CD4-positive, alpha-beta T cell treated with Interferon alpha-2 for 1 hour (primary cell): ENCODE data around the gene APBB1.

Experiments used
- DNase-seq, 2 donors: peaks; one replicate each; pipeline ENCODE4 v3.0.0-alpha.2; 2020 to 2022

Gene APBB1

DNA sequence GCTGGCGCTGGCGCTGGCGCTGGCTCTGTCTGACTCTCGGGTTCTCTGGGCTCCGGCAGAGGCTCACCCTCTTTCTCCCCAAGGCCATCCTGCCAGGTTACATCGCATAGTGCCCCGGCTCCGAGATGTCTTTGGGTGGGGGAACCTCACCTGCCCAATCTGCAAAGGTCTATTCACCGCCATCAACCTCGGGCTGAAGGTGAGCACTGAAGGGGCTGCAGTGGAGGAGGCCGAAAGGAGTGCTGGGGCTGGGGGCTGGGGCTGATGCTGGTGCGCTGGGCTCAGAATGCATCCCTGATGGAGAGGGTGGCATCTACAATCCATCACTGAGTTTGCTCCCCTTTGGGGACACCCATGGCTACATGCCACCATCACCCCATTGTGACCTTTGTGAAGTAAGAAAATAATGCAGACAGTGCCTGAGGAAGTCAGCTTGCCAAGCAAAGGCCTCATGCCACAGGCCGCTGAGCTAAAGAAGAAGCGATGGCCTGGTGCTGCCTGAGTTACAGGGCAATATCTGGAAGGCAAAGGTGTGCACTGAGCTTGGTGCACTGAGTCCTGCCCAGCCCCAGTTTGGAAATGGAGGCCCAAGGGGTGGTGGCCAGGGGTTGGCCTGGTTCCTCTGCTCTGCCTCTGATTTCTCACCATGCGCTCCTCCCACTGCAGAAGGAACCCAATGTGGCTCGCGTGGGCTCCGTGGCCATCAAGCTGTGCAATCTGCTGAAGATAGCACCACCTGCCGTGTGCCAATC lies 28.0 kb downstream of the APBB1 start:
- peak in 1 of 2 donors; percentile 20 for DNase-seq

DNA sequence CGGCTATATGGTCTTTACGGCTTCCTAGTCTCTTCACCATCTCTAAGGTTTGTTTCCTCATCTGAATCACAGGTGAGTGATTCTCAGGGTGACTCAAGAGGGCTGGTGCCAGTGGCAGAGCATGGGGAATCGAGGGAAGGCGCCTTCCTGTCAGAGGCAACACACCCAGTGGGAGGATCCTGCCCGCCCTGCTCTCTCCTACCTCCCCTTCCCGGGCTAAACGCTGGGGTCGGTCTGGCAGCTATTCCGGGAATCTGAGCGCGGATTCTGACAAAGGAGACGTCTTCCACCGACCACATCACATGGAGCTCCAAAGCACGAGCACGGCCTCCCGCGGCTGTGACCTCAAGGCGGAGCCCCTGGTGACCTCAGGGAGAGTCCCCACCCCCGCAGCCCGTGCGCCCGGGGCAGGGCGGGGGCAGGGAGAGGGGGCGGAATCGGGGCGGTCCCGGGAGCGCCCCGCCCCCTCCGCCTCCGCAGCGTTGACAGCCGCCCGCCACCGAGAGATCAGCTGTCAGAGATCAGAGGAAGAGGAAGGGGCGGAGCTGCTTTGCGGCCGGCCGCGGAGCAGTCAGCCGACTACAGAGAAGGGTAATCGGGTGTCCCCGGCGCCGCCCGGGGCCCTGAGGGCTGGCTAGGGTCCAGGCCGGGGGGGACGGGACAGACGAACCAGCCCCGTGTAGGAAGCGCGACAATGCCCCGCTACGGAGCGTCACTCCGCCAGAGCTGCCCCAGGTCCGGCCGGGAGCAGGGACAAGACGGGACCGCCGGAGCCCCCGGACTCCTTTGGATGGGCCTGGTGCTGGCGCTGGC lies 28.8 kb downstream of the APBB1 start, which contains the start of gene SMPD1:
SMPD1 (plus strand) TSS at position 570 of the 813 bp plus-strand sequence; CDS start at position 695, 125 bp downstream.
- DNase-seq = peak; percentile 97

- DNase-seq = no peak
Observed at GRCh38 chr11:6388748-6389147, 30.1 kb downstream of the APBB1 start.

DNA sequence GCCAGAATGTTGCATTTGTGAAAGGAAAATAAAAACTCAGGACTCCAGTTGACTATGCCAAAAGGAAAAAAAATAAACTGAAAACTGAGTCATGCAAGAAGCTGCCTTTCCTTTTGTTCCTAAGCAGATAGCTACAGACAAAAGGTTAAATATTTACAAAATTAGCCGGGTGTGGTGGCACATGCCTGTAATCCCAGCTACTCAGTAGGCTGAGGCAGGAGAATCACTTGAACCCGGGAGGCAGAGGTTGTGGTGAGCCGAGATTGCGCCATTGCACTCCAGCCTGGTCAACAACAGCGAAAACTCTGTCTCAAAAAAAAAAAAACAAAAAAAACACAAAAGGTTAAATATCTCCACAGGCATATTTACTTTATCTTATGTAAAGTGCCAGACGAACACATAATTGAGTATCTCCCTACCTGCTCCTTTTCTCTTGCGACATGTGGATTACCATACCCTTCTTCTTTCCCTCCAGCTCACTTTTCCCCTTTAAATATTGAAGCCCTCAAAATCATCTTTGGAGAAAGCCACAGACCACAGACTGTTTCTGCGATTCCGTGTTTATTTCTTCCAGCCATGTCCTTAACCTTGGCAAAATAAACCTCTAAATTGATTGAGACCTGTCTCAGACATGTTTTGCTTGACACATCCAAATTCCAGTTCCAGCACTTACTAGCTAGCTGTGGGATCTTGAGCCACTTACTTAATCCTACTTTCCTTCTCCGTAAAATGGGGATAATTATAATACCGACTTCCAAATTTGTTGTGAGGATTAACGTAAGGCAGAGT lies 30.9 kb downstream of the APBB1 start:
- DNase-seq = no peak

GRCh38 chr11:6385046-6385777 lies 33.7 kb downstream of the APBB1 start:
- no peak for DNase-seq

DNA sequence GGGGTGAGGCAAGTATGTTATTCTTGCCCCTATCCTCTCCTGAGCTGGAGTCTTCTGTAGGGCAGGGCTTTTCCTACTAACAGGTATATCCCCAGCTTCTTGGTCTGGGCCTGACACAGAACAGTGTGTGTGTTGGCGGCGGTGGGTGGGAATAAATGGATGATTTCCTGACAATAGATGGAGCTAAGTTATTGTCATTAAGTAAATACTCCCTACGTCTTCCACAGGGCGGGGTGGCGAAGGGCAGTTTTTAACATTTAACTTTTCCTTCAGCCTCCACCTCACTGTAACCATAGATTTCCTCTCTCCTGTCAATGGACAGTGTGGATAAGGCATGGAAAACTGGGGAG lies 40.3 kb downstream of the APBB1 start:
- no peak for DNase-seq

- peak in 1 of 2 donors; percentile 17 for DNase-seq
Observed at GRCh38 chr11:6377902-6378639, 40.8 kb downstream of the APBB1 start.

GRCh38 chr11:6371825-6372224 lies 47.1 kb downstream of the APBB1 start:
- no peak for DNase-seq

DNA sequence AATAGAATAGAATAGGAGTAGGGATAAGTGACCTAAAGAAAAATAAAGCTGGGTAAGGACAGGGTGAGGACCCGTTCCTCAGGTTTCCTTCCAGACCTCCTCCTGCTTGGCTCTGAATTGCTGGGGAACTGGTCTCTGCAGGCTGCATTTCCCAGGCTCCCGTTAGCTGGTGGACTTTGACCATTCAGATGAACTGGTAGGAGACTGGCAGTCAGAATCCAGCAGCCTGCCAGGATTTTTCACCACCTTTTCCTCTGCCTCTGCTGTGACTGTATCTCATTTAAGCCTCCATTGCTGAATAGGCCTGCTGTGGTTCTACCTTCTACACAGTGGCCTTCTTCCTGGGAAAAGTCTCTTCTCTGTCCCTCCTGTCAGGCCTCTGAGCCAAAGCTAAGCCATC lies 53.2 kb downstream of the APBB1 start:
- DNase-seq = no peak

- peak; percentile 57 to 68 for DNase-seq
Observed at GRCh38 chr11:6362873-6363678, 55.8 kb downstream of the APBB1 start.

GRCh38 chr11:6362185-6362872 lies 56.6 kb downstream of the APBB1 start:
- no peak for DNase-seq

DNA sequence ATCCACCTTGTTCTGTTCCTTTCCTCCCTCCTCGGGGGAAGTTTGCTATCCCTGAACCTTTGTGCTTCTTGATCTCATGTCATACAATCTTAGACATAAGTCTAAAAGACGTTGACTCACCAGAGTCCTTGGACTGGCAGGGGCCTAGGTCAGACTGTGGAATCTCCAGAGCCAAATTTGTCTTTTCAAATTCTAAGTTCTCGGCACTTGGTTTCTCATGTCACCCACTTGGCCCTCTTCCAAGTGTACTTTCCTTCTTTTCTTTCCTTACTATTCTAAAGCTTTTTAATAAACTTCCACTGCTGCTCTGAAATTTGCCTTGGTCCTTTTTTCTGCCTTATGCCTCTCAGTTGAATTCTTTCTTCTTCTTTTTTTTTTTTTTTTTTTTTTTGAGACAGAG lies 58.7 kb downstream of the APBB1 start:
- no peak for DNase-seq

- DNase-seq = no peak
Observed at GRCh38 chr11:6357222-6357621, 61.7 kb downstream of the APBB1 start.

DNA sequence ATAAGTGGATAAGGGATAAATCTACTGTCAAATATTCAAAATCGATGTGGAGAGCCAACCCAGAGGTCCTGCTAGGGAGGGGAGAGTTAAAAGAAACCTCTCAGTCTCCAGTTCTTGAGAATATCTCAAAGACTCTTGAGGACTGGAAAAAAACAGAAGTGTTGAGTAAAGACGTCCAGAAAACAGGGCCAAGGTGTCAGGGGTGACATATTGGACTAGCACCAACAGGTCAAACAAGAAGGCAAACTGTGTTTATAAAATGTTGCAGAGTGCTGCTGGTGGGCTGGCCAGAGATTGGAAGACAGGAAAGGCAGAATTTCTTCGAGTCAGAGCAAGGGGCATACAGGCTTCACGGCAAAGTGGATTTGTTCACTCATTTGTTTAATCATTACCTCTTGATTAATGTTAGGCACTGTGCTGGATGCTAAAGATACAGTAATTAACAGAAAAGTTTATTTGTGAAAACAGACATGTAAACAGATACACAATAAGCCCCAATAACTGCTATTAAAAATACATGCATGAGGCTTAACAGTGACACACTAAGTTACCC lies 62.3 kb downstream of the APBB1 start:
- DNase-seq = no peak

DNA sequence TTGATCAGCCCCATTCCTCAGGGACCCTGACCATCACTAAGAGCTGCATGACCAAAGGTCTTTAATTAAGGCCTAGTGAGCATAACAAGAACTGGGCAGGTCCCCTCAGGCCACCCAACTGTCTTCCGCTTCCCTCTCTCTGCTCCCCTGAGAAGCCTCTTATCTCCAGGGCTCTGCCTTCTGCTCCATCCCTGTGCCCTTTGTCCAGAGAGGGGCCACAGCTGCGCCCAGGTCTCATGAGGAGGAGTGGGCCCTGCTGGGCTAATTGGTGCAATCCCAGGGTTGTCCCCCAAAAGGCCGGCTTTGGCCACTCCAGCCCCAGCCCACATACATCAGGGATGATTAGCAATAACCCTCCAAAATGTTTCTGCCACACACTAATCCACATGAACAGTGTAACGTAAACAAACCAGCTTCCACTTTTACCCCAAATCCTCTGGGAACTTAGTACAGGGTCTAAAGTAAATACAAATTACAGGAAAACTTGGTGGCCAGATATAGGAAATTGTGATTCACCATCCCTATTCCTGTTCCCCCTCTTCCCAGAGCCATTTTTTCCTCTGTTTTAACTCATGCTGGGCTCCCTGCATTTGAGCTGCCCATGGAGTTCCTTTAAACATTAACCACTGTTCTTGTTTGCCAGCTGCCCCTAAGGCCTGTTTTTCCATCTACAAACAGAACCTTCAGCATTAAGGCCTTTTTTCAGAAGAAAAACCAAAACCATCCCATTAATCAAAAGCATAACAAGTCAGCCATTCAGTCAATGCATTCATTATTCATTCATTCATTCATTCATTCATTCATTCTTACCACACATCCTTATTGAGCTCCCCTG lies 64.0 kb downstream of the APBB1 start:
- no peak for DNase-seq

DNA sequence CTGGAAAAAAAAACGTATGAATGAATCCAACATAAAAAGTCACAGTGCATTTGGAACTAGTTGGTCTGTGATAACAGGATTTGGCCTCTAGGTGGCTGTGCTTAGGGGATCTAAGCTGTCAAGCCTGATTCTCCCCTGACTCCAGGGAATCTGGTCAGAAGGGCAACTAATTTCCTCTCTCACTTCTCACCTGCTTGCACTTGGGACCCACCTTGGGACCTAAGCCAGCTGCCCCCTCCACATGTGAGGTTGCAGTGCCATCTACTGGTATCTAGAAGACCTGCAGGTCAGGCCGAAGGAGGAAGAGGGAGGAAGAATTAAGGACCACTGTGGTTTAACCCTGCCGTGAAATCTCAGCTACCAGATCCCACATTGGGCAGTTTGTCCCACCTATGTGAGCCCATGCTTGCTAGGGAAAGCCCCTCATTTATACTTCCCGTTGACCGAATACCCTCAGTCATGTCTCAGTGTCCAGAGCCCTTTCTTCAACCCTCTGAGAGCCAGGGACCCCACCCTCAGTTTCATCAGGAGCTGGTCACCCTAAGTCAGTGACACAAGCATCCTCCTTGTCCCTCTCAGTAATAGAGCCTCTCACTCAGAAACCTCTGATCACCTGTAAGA lies 65.4 kb downstream of the APBB1 start:
- peak; percentile 47 to 65 for DNase-seq

- no peak for DNase-seq
Observed at GRCh38 chr11:6351782-6352382, 67.0 kb downstream of the APBB1 start.

DNA sequence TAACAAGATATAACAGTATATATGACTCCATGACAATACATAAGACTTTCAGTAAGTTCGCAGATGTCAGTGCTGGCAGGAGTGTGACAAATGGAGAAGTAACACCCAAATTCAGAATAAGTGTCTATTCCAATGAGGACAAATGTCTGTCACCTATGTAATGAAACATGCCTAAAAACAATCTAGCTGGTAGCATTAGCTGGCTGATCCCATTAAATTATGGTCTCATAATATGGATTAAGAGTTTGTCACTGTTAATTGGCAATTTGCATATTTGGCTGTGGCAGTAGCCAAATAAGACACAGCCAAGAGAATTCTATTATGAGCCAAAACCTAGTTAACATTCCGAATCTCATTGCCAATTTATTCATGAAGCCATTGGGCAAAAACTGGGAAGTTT lies 68.4 kb downstream of the APBB1 start:
- no peak for DNase-seq
